Measurements from ENCODE around the gene CDCA7L.

CDCA7L gene

DNA sequence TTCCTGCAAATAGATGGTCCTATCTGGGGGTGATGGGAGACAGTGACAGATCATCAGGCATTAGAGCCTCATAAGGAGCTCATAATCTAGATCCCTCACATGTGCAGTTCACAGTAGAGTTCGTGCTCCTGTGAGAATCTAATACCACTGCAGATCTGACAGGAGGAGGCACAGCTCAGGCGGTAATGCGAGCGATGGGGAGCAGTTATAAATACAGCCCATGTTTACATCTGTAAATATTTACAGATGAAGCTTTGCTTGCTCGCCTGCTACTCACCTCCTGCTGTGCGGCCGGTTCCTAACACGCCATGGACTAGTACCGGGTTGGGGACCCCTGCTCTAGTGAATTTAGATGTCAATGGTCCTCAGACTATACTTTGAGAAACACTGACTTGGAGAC is 17.0 kb upstream of the CDCA7L start:
- H3K4me3 ChIP-seq (ENCODE audit: low read depth, low read length): no peak overlapping the region
- TF ChIP-seq, protein P1, sequence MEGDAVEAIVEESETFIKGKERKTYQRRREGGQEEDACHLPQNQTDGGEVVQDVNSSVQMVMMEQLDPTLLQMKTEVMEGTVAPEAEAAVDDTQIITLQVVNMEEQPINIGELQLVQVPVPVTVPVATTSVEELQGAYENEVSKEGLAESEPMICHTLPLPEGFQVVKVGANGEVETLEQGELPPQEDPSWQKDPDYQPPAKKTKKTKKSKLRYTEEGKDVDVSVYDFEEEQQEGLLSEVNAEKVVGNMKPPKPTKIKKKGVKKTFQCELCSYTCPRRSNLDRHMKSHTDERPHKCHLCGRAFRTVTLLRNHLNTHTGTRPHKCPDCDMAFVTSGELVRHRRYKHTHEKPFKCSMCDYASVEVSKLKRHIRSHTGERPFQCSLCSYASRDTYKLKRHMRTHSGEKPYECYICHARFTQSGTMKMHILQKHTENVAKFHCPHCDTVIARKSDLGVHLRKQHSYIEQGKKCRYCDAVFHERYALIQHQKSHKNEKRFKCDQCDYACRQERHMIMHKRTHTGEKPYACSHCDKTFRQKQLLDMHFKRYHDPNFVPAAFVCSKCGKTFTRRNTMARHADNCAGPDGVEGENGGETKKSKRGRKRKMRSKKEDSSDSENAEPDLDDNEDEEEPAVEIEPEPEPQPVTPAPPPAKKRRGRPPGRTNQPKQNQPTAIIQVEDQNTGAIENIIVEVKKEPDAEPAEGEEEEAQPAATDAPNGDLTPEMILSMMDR (IDR thresholded peaks at IDR 0.05; ENCODE audit: insufficient read depth, low read length, missing control alignments): no peak
- no peak for DNase-seq (ENCODE audit: low read depth, low spot score)
- CTCF ChIA-PET: no interaction called here
- POLR2A ChIA-PET: no interaction called here

DNA sequence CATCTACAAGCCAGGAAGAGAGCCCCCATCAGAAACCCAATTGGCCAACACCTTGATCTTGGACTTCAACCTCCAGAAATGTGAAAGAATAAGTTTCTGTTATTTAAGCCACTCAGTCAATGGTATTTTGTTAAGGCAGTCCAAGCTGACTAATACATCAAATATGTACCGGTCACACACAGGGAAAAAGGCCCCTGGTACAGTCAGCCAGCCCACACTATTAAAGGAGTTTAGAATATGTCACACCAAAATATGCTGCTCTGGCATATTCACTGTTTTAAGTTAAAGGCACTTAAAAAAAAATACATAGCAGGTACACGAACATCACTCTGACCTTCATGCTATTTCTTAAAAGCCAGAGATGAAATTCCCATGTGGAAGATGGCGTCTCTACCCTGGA is 15.2 kb upstream of the CDCA7L start:
- no peak overlapping the region for H3K4me3 ChIP-seq (ENCODE audit: low read depth, low read length)
- ChIA-PET CTCF (no interaction called here), POLR2A (no interaction called here)
- TF ChIP-seq, protein P1 (IDR thresholded peaks at IDR 0.05; ENCODE audit: insufficient read depth, low read length, missing control alignments): no peak
- DNase-seq (ENCODE audit: low read depth, low spot score): peak; percentile 67

DNA sequence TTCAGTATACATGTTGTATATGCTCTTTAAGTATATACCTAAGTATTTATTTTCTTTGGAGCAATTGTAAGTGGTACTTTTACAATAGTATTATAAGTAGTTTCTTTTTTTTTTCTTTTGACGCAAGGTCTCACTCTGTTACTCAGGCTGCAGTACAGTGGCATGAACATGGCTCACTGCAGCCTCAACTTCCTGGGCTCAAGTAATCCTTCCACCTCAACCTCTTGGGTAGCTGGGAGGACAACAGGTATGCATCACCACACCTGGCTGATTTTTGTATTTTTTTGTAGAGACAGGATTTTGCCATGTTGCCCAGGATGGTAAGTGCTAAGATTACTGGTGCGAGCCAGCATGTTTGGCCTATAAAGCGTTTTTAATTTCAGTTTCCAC is 13.7 kb upstream of the CDCA7L start:
- CTCF ChIA-PET: interaction anchor here (0.7 kb wide), 1 partner anchor 452 kb away, joined by 3 read pairs; no protein-coding TSS in a partner anchor
- POLR2A ChIA-PET: no interaction called here
- DNase-seq (ENCODE audit: low read depth, low spot score): no peak

DNA sequence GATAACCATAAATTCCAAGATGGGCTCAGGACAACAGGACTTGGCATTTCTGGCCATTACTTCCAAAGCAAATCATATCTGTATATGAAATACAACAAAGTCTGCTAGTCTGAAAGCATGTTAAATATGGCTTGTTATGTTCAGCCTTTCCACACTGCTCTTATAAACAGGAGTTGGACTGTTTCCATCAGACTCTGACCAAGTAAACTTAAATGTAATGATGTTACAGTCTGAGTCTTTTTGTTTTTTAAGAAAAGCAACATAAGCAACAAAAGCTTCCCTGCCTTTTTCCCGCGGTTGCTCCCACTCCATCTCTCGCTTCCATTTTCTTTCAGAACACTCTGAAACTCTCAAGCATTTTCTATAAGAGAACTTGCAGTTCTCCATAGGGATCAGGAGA is 8.1 kb upstream of the CDCA7L start:
- POLR2A ChIA-PET: no interaction called here
- no peak for DNase-seq (ENCODE audit: low read depth, low spot score)
- CTCF ChIA-PET: interaction anchor here (2.8 kb wide), 1 partner anchor 9 kb away, joined by 6 read pairs; no protein-coding TSS in a partner anchor
- TF ChIP-seq, protein P1 (IDR thresholded peaks at IDR 0.05; ENCODE audit: insufficient read depth, low read length, missing control alignments): no peak
- no peak overlapping the region for H3K4me3 ChIP-seq (ENCODE audit: low read depth, low read length)

More for the DNA sequence above, 13.7 kb upstream of the CDCA7L start:
- H3K4me3 ChIP-seq (ENCODE audit: low read depth, low read length): no peak overlapping the region
- TF ChIP-seq, protein P1 (IDR thresholded peaks at IDR 0.05; ENCODE audit: insufficient read depth, low read length, missing control alignments): no peak

DNA sequence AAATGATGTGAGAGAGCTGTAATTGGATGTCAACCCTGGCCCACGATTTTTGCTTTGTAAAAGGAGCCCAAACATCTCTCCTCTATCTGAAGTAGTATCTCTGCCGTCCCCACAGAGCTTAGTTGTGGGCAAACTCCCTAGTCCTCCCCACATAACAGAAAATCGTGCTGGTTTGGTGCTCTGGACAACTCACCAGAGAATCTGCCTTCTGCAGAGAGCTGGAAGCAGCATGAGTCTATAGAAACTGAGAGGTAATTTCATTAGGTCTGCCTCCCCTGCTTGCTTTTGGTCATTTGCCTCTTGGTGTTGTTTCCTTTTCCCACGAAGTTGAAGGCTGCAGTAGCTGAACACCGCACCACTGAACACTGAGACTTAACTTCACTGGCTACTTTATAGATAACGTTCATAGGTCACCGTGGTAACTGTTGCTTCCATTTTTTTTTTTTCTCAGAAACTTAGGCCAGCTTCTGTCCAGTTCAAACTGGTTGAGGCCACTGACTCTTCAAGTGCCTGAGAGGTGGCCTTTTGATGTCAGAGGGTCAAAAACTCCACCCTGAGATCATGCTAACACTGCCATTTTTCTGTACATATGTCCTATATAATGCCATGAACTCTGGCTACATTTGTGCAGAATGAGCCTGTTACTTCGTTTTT is 3.3 kb upstream of the CDCA7L start:
- no peak overlapping the region for H3K4me3 ChIP-seq (ENCODE audit: low read depth, low read length)
- DNase-seq (ENCODE audit: low read depth, low spot score): no peak
- ChIA-PET POLR2A (no interaction called here), CTCF (no interaction called here)
- TF ChIP-seq, protein P1 (IDR thresholded peaks at IDR 0.05; ENCODE audit: insufficient read depth, low read length, missing control alignments): no peak

DNA sequence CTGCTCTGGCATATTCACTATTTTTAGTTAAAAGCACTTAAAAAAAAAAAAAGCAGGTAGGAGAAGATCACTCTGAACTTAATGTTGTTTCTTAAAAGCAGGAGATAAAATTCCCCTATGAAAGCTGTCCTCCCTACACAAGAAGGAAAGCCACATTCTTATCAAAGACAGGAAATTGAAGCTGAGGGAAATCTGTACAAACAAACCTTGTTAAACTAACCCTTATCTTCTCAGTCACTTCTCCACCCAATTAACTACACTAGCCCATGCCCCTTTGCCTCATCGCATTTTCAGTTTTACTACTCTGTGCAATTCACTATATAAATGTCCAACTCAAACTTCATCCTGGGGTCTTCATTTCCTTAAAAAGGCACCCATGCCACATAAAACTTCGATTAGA is 2.7 kb upstream of the CDCA7L start:
- ChIA-PET POLR2A (no interaction called here), CTCF (no interaction called here)
- TF ChIP-seq, protein P1 (IDR thresholded peaks at IDR 0.05; ENCODE audit: insufficient read depth, low read length, missing control alignments): no peak
- H3K4me3 ChIP-seq (ENCODE audit: low read depth, low read length): no peak overlapping the region
- DNase-seq (ENCODE audit: low read depth, low spot score): no peak
